DND-41 (cell line): ENCODE measurements around the gene RPS18.

Source experiments
- EZH2 ChIP-seq: IDR thresholded peaks from 3 replicates; pipeline ENCODE4 v1.6.1; 2012; ENCODE audit warnings: borderline replicate concordance, low read depth, mild to moderate bottlenecking, moderate library complexity, low read length, inconsistent platforms; ENCODE audit not compliant: severe bottlenecking
- TF ChIP-seq, protein P1 (sequence below): IDR thresholded peaks from 2 replicates; pipeline ENCODE4 v1.5.1; 2012; ENCODE audit warnings: borderline replicate concordance, low read length, moderate library complexity, mild to moderate bottlenecking; ENCODE audit not compliant: poor library complexity, severe bottlenecking; ENCODE audit errors: extremely low read depth

DNA sequence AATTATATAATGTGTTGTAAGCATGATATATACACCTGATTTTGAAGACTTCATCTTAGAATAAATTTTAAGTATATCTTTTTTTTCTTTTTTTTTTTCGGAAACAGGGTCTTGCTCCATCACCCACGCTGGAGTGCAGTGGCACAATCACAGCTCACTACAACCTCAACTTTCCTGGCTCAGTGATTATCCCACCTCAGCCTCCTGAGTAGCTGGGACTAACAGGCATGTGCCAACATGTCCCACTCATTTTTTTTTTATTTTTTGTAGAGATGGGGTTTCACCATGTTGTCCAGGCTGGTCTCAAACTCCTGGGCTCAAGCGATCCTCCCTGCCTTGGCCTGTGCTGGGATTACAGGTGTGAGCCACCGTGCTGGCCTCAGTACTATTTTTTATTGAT lies 17.3 kb upstream of the RPS18 start:
- TF ChIP-seq, protein P1, sequence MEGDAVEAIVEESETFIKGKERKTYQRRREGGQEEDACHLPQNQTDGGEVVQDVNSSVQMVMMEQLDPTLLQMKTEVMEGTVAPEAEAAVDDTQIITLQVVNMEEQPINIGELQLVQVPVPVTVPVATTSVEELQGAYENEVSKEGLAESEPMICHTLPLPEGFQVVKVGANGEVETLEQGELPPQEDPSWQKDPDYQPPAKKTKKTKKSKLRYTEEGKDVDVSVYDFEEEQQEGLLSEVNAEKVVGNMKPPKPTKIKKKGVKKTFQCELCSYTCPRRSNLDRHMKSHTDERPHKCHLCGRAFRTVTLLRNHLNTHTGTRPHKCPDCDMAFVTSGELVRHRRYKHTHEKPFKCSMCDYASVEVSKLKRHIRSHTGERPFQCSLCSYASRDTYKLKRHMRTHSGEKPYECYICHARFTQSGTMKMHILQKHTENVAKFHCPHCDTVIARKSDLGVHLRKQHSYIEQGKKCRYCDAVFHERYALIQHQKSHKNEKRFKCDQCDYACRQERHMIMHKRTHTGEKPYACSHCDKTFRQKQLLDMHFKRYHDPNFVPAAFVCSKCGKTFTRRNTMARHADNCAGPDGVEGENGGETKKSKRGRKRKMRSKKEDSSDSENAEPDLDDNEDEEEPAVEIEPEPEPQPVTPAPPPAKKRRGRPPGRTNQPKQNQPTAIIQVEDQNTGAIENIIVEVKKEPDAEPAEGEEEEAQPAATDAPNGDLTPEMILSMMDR, result no peak
- no peak for TF ChIP-seq EZH2
